Measurements from ENCODE around the gene GC.

DNA sequence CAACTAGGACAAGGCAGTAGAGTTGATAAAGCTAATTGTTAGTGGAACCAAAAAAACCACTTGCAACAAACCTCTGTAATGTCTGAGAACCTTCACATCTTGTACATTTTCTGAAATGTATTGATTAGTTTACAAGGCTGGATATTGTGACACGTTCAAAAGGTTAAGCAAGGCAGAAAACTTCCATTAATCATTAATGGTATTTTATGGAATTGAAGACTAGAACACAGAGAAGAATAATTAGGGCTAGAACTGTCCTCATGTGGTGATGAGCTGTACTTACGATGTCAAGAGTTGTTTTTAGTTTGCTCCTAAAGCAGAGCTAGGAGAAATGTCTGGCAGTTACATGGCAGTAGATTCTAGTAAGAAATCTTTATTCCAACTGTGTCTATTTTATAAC is 12.3 kb downstream of the GC start:
- no peak for TF ChIP-seq POLR2AphosphoS5 (IDR thresholded peaks at IDR 0.05; ENCODE audit: borderline replicate concordance, low read depth, low read length)
- TF ChIP-seq EZH2 (IDR thresholded peaks at IDR 0.05) = no peak

All from SK-N-MC (cell line).